Gastrocnemius medialis (tissue), 4 donors: ENCODE measurements around the gene ADAM23.

ENCODE experiments used
- CTCF ChIP-seq, 5 experiments: fragments of 450-650 bp in 3 of 5; fragments of 200-600 bp in 2 of 5; sonication (generic) in 2 of 5; IDR thresholded peaks in 4 of 5; conservative IDR thresholded peaks in 1 of 5; 1 replicate in 4 of 5; 2 replicates in 1 of 5; pipeline ENCODE4 v1.5.1; 2016 to 2019; ENCODE audit warnings: antibody characterized with exemption in 5 of 5, mild to moderate bottlenecking in 3 of 5, moderate library complexity in 3 of 5
- POLR2A ChIP-seq, 2 donors: fragments of 450-650 bp; IDR thresholded peaks; one replicate each; pipeline ENCODE4 v1.6.1; 2017; ENCODE audit warnings: antibody characterized with exemption in 2 of 2, mild to moderate bottlenecking in 2 of 2, moderate library complexity in 2 of 2

- TF ChIP-seq CTCF (IDR thresholded peaks at IDR 0.05 in 4 of 5, conservative IDR thresholded peaks at IDR 0.05 in 1 of 5) = no peak
- no peak for TF ChIP-seq POLR2A (IDR thresholded peaks at IDR 0.05)
These were observed 21.3 kb downstream of the ADAM23 start for GRCh38 chr2:206464597-206464996.
